Progenitor cell of endocrine pancreas (in vitro differentiated cells): ENCODE results near the gene ATG10. TPM values are rescaled to one million over a fixed set of nuclear protein-coding genes. Genes with fewer than 3 reads are reported as not detected.

ENCODE experiments used
- DNase-seq: peaks from one replicate; pipeline ENCODE4 v3.0.0; 2021; ENCODE audit warnings: low spot score; ENCODE audit not compliant: unreplicated experiment
- H3K27ac Mint-ChIP-seq: 2 replicates; pipeline ENCODE4 v1.8.0; 2021; ENCODE audit warnings: mild to moderate bottlenecking, moderate library complexity, mixed read lengths
- H3K27me3 Mint-ChIP-seq: 2 replicates; pipeline ENCODE4 v1.8.0; 2021; ENCODE audit warnings: mixed read lengths
- H3K36me3 Mint-ChIP-seq: 2 replicates; pipeline ENCODE4 v1.8.0; 2022; ENCODE audit warnings: mixed read lengths; ENCODE audit not compliant: insufficient read depth
- H3K4me1 Mint-ChIP-seq: 2 replicates; pipeline ENCODE4 v1.8.0; 2021; ENCODE audit warnings: low read depth, mixed read lengths
- H3K4me3 Mint-ChIP-seq: 2 replicates; pipeline ENCODE4 v1.8.0; 2021; ENCODE audit warnings: low read depth, mild to moderate bottlenecking, moderate library complexity, mixed read lengths
- H3K9me3 Mint-ChIP-seq: 2 replicates; pipeline ENCODE4 v1.8.0; 2021; ENCODE audit warnings: low read depth, mixed read lengths
- total RNA-seq: library from RNA; stranded (reverse); gene quantifications from 2 replicates; pipeline ENCODE4 v1.2.1, GENCODE V29; 2021
- TF ChIP-seq, protein P1 (sequence below): fragments of 200-600 bp; sonication (generic); IDR thresholded peaks from one replicate; pipeline ENCODE4 v1.5.0; 2021; ENCODE audit warnings: antibody characterized with exemption, mild to moderate bottlenecking; ENCODE audit not compliant: unreplicated experiment

The ATG10 gene
- total RNA-seq, 1 donor from 2014 or later, result 10.8 TPM

- no peaks in the 10 kb centered on the region for H3K27me3 Mint-ChIP-seq
- TF ChIP-seq, protein P1, sequence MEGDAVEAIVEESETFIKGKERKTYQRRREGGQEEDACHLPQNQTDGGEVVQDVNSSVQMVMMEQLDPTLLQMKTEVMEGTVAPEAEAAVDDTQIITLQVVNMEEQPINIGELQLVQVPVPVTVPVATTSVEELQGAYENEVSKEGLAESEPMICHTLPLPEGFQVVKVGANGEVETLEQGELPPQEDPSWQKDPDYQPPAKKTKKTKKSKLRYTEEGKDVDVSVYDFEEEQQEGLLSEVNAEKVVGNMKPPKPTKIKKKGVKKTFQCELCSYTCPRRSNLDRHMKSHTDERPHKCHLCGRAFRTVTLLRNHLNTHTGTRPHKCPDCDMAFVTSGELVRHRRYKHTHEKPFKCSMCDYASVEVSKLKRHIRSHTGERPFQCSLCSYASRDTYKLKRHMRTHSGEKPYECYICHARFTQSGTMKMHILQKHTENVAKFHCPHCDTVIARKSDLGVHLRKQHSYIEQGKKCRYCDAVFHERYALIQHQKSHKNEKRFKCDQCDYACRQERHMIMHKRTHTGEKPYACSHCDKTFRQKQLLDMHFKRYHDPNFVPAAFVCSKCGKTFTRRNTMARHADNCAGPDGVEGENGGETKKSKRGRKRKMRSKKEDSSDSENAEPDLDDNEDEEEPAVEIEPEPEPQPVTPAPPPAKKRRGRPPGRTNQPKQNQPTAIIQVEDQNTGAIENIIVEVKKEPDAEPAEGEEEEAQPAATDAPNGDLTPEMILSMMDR, result no peak
- H3K9me3 Mint-ChIP-seq, result peaks cover 7% of the 10 kb centered on the region
- H3K36me3 Mint-ChIP-seq, result peaks cover 4% of the 10 kb centered on the region
- DNase-seq, result no peak
- H3K4me3 Mint-ChIP-seq, result no peak overlapping the region
- no peak overlapping the region for H3K27ac Mint-ChIP-seq
- H3K4me1 Mint-ChIP-seq, result no peaks in the 10 kb centered on the region
Measured at GRCh38 chr5:82246960-82247574, 275.2 kb downstream of the ATG10 start.

GRCh38 chr5:82252744-82253143 is 280.9 kb downstream of the ATG10 start:
- Mint-ChIP-seq H3K27ac (no peak overlapping the region), H3K27me3 (no peaks in the 10 kb centered on the region), H3K4me3 (no peak overlapping the region), H3K4me1 (no peaks in the 10 kb centered on the region), H3K36me3 (peaks cover 2% of the 10 kb centered on the region), H3K9me3 (no peaks in the 10 kb centered on the region)
- TF ChIP-seq, protein P1, result no peak
- DNase-seq, result no peak

- TF ChIP-seq, protein P1, result no peak
Measured at GRCh38 chr5:82255844-82256243, 284.0 kb downstream of the ATG10 start.

GRCh38 chr5:82257247-82257646 is 285.4 kb downstream of the ATG10 start:
- Mint-ChIP-seq H3K27ac (no peak overlapping the region), H3K36me3 (peaks cover 2% of the 10 kb centered on the region), H3K9me3 (no peaks in the 10 kb centered on the region), H3K4me3 (no peak overlapping the region), H3K4me1 (no peaks in the 10 kb centered on the region), H3K27me3 (no peaks in the 10 kb centered on the region)
- TF ChIP-seq, protein P1, result no peak
- no peak for DNase-seq

More at GRCh38 chr5:82255844-82256243, 284.0 kb downstream of the ATG10 start:
- H3K4me3 Mint-ChIP-seq, result no peak overlapping the region
- H3K27me3 Mint-ChIP-seq, result no peaks in the 10 kb centered on the region
- H3K9me3 Mint-ChIP-seq, result no peaks in the 10 kb centered on the region
- no peaks in the 10 kb centered on the region for H3K4me1 Mint-ChIP-seq
- H3K27ac Mint-ChIP-seq, result no peak overlapping the region
- DNase-seq, result no peak
- peaks cover 2% of the 10 kb centered on the region for H3K36me3 Mint-ChIP-seq

DNA sequence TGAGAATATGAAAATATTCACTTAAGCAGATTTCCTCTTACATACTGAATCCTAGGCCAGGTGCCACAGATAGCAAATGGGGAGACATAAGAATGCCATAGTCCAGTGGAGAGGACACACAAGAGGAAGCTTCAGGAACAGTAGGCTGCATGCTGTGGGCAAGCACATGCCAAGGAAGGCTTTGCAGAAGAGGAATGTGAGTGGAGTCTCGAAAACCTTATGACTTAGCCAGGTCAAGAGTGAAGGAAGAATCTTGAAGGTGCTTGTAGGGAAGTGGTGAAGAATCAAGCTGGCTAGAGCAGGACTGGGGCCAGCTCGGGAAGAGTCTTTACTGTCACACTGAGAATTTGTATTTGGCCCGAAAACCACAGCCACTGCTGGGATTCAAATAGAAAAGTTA is 285.9 kb downstream of the ATG10 start:
- DNase-seq, result no peak

More for the DNA sequence above, 285.9 kb downstream of the ATG10 start:
- Mint-ChIP-seq H3K36me3 (peaks cover 2% of the 10 kb centered on the region), H3K4me3 (no peak overlapping the region), H3K27ac (peak overlapping the region; percentile 8), H3K27me3 (no peaks in the 10 kb centered on the region), H3K4me1 (no peaks in the 10 kb centered on the region), H3K9me3 (no peaks in the 10 kb centered on the region)
- TF ChIP-seq, protein P1, result no peak
